ENCODE data around the gene SRGAP3. TPM values are rescaled to one million over a fixed set of nuclear protein-coding genes. Genes with fewer than 3 reads are reported as not detected.

The SRGAP3 gene
- total RNA-seq, 1 experiment from 2014 or later, result 0.69 TPM

- Histone ChIP-seq H3K36me3 (ENCODE audit: insufficient read depth, low read length, poor library complexity, severe bottlenecking) (no peaks in the 10 kb centered on the region), H3K27me3 (replicated peaks; ENCODE audit: insufficient read depth, low read depth, low read length, poor library complexity) (no peaks in the 10 kb centered on the region), H3K27ac (ENCODE audit: low read depth, low read length, poor library complexity, severe bottlenecking) (no peak overlapping the region), H3K4me1 (ENCODE audit: insufficient read depth, low read length, poor library complexity, severe bottlenecking) (no peaks in the 10 kb centered on the region), H3K9me3 (ENCODE audit: low read depth, low read length, poor library complexity, severe bottlenecking) (no peaks in the 10 kb centered on the region), H3K4me3 (ENCODE audit: low read depth, low read length, poor library complexity, severe bottlenecking) (no peak overlapping the region)
- no TSS peak for BruUV-seq (replicated peaks)
- DNase-seq (ENCODE audit: low spot score), result no peak
- TF ChIP-seq CTCF (conservative IDR thresholded peaks at IDR 0.05; ENCODE audit: low read depth, low read length) (no peak), EZH2 (IDR thresholded peaks at IDR 0.05; ENCODE audit: borderline replicate concordance, low read depth, low read length, poor library complexity, severe bottlenecking) (no peak)
- CTCF ChIA-PET, result no interaction called here
- POLR2A ChIA-PET (ENCODE audit: low non-redundant PET), result no interaction called here
- intact Hi-C loops (cut with micrococcal nuclease; ENCODE audit: unreplicated experiment), result no loop called here
Observed at GRCh38 chr3:8992199-8992598, 257.2 kb downstream of the SRGAP3 start.

- CTCF ChIA-PET, result no interaction called here
- Histone ChIP-seq H3K27ac (ENCODE audit: low read depth, low read length, poor library complexity, severe bottlenecking) (no peak overlapping the region), H3K4me1 (ENCODE audit: insufficient read depth, low read length, poor library complexity, severe bottlenecking) (no peaks in the 10 kb centered on the region), H3K4me3 (ENCODE audit: low read depth, low read length, poor library complexity, severe bottlenecking) (no peak overlapping the region), H3K9me3 (ENCODE audit: low read depth, low read length, poor library complexity, severe bottlenecking) (no peaks in the 10 kb centered on the region), H3K27me3 (replicated peaks; ENCODE audit: insufficient read depth, low read depth, low read length, poor library complexity) (no peaks in the 10 kb centered on the region), H3K36me3 (ENCODE audit: insufficient read depth, low read length, poor library complexity, severe bottlenecking) (no peaks in the 10 kb centered on the region)
- POLR2A ChIA-PET (ENCODE audit: low non-redundant PET), result no interaction called here
- DNase-seq (ENCODE audit: low spot score), result no peak
- no TSS peak for BruUV-seq (replicated peaks)
- intact Hi-C loops (cut with micrococcal nuclease; ENCODE audit: unreplicated experiment), result no loop called here
- TF ChIP-seq EZH2 (IDR thresholded peaks at IDR 0.05; ENCODE audit: borderline replicate concordance, low read depth, low read length, poor library complexity, severe bottlenecking), result no peak
- TF ChIP-seq CTCF (conservative IDR thresholded peaks at IDR 0.05; ENCODE audit: low read depth, low read length), result no peak
Observed at GRCh38 chr3:8990266-8991215, 258.9 kb downstream of the SRGAP3 start.

- no peak for DNase-seq (ENCODE audit: low spot score)
- Histone ChIP-seq H3K4me3 (ENCODE audit: low read depth, low read length, poor library complexity, severe bottlenecking) (no peak overlapping the region), H3K4me1 (ENCODE audit: insufficient read depth, low read length, poor library complexity, severe bottlenecking) (no peaks in the 10 kb centered on the region), H3K27me3 (replicated peaks; ENCODE audit: insufficient read depth, low read depth, low read length, poor library complexity) (no peaks in the 10 kb centered on the region), H3K27ac (ENCODE audit: low read depth, low read length, poor library complexity, severe bottlenecking) (no peak overlapping the region), H3K9me3 (ENCODE audit: low read depth, low read length, poor library complexity, severe bottlenecking) (no peaks in the 10 kb centered on the region), H3K36me3 (ENCODE audit: insufficient read depth, low read length, poor library complexity, severe bottlenecking) (no peaks in the 10 kb centered on the region)
- POLR2A ChIA-PET (ENCODE audit: low non-redundant PET), result no interaction called here
- no TSS peak for BruUV-seq (replicated peaks)
- CTCF ChIA-PET, result interaction anchor here (0.6 to 2.3 kb wide), 5 partner anchors 9 to 313 kb away, joined by 3 to 27 read pairs (median 13); no protein-coding TSS in a partner anchor
- intact Hi-C loops (cut with micrococcal nuclease; ENCODE audit: unreplicated experiment), result loop anchor here (1.0 kb wide), 2 partner anchors 78 to 313 kb away; no protein-coding TSS in a partner anchor
- TF ChIP-seq CTCF (conservative IDR thresholded peaks at IDR 0.05; ENCODE audit: low read depth, low read length) (no peak), EZH2 (IDR thresholded peaks at IDR 0.05; ENCODE audit: borderline replicate concordance, low read depth, low read length, poor library complexity, severe bottlenecking) (no peak)
Observed at GRCh38 chr3:8988791-8989558, 260.5 kb downstream of the SRGAP3 start.

Measured in A673 (cell line).